Kidney (tissue), 14 donors: ENCODE data around the gene FAM53B. TPM values are rescaled to one million over a fixed set of nuclear protein-coding genes. Genes with fewer than 3 reads are reported as not detected.
A peak's percentile ranks its signal among the peaks of the same experiment; 100 is the strongest.

Experiments used
- DNase-seq, 5 donors: peaks; one replicate each; pipeline ENCODE4 v3.0.0-alpha.2; 2013 to 2020
- FAIRE-seq: peaks from 2 replicates; lab custom pipeline; 2012; peaks lifted over from hg19 to GRCh38; lab: Jason Lieb, UNC
- H3K27ac ChIP-seq, 2 donors: one replicate each; pipeline ENCODE4 v1.7.0; 2013; ENCODE audit warnings: low read depth in 2 of 2, low read length in 2 of 2, inconsistent platforms in 1 of 2
- H3K27me3 ChIP-seq: one replicate; pipeline ENCODE4 v1.7.1; 2013; ENCODE audit warnings: low read length, inconsistent platforms; ENCODE audit not compliant: control insufficient read depth, insufficient read depth
- H3K36me3 ChIP-seq, 3 donors: one replicate each; pipeline versions ENCODE4 v1.7.0 to v1.7.1; 2013; ENCODE audit warnings: low read length in 3 of 3, control low read depth in 1 of 3, inconsistent platforms in 1 of 3; ENCODE audit not compliant: insufficient read depth in 3 of 3, control insufficient read depth in 2 of 3
- H3K4me1 ChIP-seq, 3 donors: one replicate each; pipeline versions ENCODE4 v1.7.0 to v1.7.1; 2013; ENCODE audit warnings: low read length in 3 of 3, inconsistent platforms in 1 of 3, low read depth in 1 of 3; ENCODE audit not compliant: control insufficient read depth in 2 of 3, insufficient read depth in 2 of 3
- H3K4me3 ChIP-seq, 3 donors: one replicate each; pipeline versions ENCODE4 v1.7.0 to v1.8.1; 2013; ENCODE audit warnings: low read length in 3 of 3, control low read depth in 1 of 3, inconsistent platforms in 1 of 3
- H3K9ac ChIP-seq, 3 donors: one replicate each; pipeline versions ENCODE4 v1.7.0 to v1.7.1; 2013; ENCODE audit warnings: low read length in 3 of 3, control low read depth in 1 of 3, inconsistent platforms in 1 of 3
- H3K9me3 ChIP-seq, 3 donors: one replicate each; pipeline versions ENCODE4 v1.7.0 to v1.7.1; 2013; ENCODE audit warnings: low read length in 3 of 3, control low read depth in 1 of 3, inconsistent platforms in 1 of 3; ENCODE audit not compliant: control insufficient read depth in 2 of 3, insufficient read depth in 1 of 3
- intact Hi-C: fragments of 100-400 bp; cut with DNase I; formaldehyde crosslinking; loops from one replicate; pipeline ENCODE4 v1.11.1; 2022
- polyA plus RNA-seq: library from polyadenylated mRNA; stranded (reverse); fragments of 350-450 nt; fragmentation: Illumina TruSeq; extraction: RNeasy Lipid Tissue Mini Kit (QIAGEN cat#74804); gene quantifications from one replicate; pipeline ENCODE4 v1.2.3, GENCODE V29; 2014; ENCODE audit warnings: low read depth, low replicate concordance; ENCODE audit not compliant: insufficient read depth
- total RNA-seq: library from RNA; stranded (reverse); fragmentation: NEBNext Ultra II Directional; extraction: Animal tissue kit (Norgen Biotek cat#: 25700); gene quantifications from one replicate; pipeline ENCODE4 v1.2.1, GENCODE V29; 2021
- TF ChIP-seq, protein P1 (sequence below): IDR thresholded peaks from 3 replicates; pipeline ENCODE4 v1.5.1; 2012; ENCODE audit warnings: mild to moderate bottlenecking, moderate library complexity, borderline replicate concordance; ENCODE audit not compliant: insufficient read depth; ENCODE audit errors: extremely low read depth
- donor health status: control.
- donor health status: control.
- donor health status: control.
- donor health status: control.
- donor health status: control.
- donor health status: DM: yes; HTN: yes; CAD: no.
- donor health status: Normal renal cell carcinoma (clear cell type).

Gene FAM53B
- total and polyA plus RNA-seq, 2 donors from 2014 or later, result 11.8 to 30.0 TPM

DNA sequence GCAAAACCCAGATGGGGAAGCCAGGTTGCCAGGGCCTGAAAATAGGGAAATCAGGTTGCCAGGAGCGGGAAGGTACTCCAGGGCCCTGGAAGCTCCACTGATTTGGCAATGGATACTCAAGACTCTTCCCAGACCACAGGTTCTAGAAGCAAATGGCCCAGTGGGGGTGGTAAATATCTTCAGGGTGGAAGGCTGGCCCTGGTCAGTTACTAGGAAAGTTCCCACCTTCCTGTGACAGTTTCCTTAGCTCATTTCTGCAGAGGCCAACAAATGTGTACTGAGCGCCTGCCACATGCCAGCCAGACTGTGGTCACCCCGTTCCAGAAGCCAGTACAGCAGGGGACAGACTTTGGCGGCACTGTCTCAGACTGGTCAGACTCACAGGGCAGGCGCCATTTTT lies 113.6 kb downstream of the FAM53B start:
- Histone ChIP-seq H3K9me3 (no peaks in the 10 kb centered on the region), H3K27me3 (no peaks in the 10 kb centered on the region), H3K27ac (no peak overlapping the region), H3K9ac (no peak overlapping the region), H3K4me1 (peaks cover 0 to 32% (median 12%) of the 10 kb centered on the region in 3 donors), H3K36me3 (peaks cover 0 to 2% (median 0%) of the 10 kb centered on the region in 3 donors), H3K4me3 (no peak overlapping the region)
- DNase-seq, result no peak
- TF ChIP-seq, protein P1, sequence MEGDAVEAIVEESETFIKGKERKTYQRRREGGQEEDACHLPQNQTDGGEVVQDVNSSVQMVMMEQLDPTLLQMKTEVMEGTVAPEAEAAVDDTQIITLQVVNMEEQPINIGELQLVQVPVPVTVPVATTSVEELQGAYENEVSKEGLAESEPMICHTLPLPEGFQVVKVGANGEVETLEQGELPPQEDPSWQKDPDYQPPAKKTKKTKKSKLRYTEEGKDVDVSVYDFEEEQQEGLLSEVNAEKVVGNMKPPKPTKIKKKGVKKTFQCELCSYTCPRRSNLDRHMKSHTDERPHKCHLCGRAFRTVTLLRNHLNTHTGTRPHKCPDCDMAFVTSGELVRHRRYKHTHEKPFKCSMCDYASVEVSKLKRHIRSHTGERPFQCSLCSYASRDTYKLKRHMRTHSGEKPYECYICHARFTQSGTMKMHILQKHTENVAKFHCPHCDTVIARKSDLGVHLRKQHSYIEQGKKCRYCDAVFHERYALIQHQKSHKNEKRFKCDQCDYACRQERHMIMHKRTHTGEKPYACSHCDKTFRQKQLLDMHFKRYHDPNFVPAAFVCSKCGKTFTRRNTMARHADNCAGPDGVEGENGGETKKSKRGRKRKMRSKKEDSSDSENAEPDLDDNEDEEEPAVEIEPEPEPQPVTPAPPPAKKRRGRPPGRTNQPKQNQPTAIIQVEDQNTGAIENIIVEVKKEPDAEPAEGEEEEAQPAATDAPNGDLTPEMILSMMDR, result no peak
- FAIRE-seq, result no peak
- intact Hi-C loops, result no loop called here

DNA sequence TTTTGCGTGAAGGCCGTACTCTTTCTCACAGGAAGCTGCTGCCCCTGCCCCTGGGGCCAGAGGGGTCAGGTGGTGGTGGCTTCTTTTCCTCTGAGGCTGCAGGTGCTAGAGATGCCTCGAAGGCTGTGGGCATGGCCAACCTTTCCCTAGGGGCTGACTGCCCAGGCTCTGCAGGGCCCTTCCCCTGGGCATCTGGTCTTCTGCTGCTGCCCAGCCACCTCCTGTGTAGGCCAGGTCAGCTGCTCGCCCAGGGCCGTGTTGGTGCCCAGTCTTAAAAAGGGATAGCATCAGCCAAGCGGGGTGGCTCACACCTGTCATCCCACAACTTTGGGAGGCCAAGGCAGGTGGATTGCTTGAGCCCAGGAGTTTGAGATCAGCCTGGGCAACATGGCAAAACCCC lies 114.3 kb downstream of the FAM53B start:
- Histone ChIP-seq H3K27ac (no peak overlapping the region), H3K4me1 (peaks cover 0 to 34% (median 12%) of the 10 kb centered on the region in 3 donors)
- TF ChIP-seq, protein P1, result no peak

DNA sequence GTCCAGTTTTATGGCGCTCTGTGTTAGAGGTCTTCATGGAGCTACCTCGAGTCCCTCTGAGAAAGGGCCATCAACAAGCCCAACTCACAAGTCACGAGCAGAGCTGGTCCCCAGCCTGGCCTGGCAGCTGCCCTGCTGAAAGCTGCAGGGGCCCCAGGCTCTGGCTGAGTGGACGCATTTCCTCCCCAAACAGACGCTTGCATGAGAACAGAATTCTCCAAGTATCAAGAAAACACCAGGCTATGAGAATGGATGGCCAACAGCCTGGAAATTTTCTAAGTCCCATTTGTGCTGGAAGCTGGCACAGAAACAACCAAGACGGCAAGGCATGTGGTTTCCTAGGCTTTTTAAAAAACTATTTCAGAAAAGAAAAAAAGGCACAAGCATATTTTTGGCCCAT lies 114.8 kb downstream of the FAM53B start:
- peaks cover 0 to 2% (median 0%) of the 10 kb centered on the region in 3 donors for H3K36me3 ChIP-seq
- H3K4me3 ChIP-seq, result no peak overlapping the region
- no peak for FAIRE-seq
- intact Hi-C loops, result no loop called here
- DNase-seq, result no peak
- no peaks in the 10 kb centered on the region for H3K27me3 ChIP-seq
- no peak overlapping the region for H3K9ac ChIP-seq
- TF ChIP-seq, protein P1, result no peak
- no peak overlapping the region for H3K27ac ChIP-seq
- H3K4me1 ChIP-seq, result peaks cover 0 to 34% (median 12%) of the 10 kb centered on the region in 3 donors
- no peaks in the 10 kb centered on the region for H3K9me3 ChIP-seq

More for the DNA sequence above, 114.3 kb downstream of the FAM53B start:
- intact Hi-C loops, result no loop called here
- no peak overlapping the region for H3K9ac ChIP-seq
- no peak overlapping the region for H3K4me3 ChIP-seq
- H3K36me3 ChIP-seq, result peaks cover 0 to 2% (median 0%) of the 10 kb centered on the region in 3 donors
- DNase-seq (no peak), FAIRE-seq (no peak)
- no peaks in the 10 kb centered on the region for H3K9me3 ChIP-seq
- no peaks in the 10 kb centered on the region for H3K27me3 ChIP-seq

DNA sequence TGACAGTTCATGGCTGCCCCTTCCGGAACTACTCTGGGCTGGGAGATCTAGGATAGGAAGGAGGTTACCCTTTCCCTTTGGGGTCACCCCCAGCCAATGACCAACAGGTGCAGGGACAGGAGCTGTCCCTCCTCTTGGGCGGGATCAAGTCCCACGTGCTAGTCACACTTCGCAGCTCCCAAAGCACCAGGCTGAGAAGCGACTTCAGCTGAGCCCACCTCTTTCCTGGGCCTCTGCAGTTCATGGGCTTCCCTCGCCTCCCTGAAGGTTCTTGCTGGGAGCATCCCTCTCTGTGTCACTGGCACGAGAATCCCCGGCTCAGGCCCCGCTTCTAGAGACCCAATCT lies 115.5 kb downstream of the FAM53B start:
- no peaks in the 10 kb centered on the region for H3K9me3 ChIP-seq
- peak overlapping the region in 1 of 2 donors; percentile 8 for H3K27ac ChIP-seq
- TF ChIP-seq, protein P1, result no peak
- intact Hi-C loops, result no loop called here
- H3K9ac ChIP-seq, result no peak overlapping the region
- DNase-seq (peak in 1 of 5 donors; percentile 52), FAIRE-seq (no peak)
- peaks cover 0 to 2% (median 0%) of the 10 kb centered on the region in 3 donors for H3K36me3 ChIP-seq
- H3K27me3 ChIP-seq, result no peaks in the 10 kb centered on the region
- peaks cover 0 to 34% (median 12%) of the 10 kb centered on the region in 3 donors for H3K4me1 ChIP-seq
- H3K4me3 ChIP-seq, result no peak overlapping the region
